ENCODE results near the gene SMG9.

GRCh38 chr19:43749152-43749551, 5.6 kb downstream of the SMG9 start:
- no peak for TF ChIP-seq CTCF (IDR thresholded peaks at IDR 0.05; ENCODE audit: low read depth, low read length, poor library complexity, severe bottlenecking)
- no peak for TF ChIP-seq EZH2phosphoT487 (IDR thresholded peaks at IDR 0.05; ENCODE audit: borderline replicate concordance, low read length)
